GM21825 (cell line): ENCODE data around the gene C12orf76.
"Not testable (repeated sequence)": the region's sequence is repeated elsewhere in the genome, so short reads cannot be mapped to it uniquely, and the experiment has no call there.

ENCODE experiments used
- ATAC-seq: cut with Tn5 transposase; IDR thresholded peaks from one replicate; pipeline ENCODE4 v1.9.1; 2021; ENCODE audit warnings: mild to moderate bottlenecking, moderate library complexity; ENCODE audit not compliant: unreplicated experiment

C12orf76 gene

DNA sequence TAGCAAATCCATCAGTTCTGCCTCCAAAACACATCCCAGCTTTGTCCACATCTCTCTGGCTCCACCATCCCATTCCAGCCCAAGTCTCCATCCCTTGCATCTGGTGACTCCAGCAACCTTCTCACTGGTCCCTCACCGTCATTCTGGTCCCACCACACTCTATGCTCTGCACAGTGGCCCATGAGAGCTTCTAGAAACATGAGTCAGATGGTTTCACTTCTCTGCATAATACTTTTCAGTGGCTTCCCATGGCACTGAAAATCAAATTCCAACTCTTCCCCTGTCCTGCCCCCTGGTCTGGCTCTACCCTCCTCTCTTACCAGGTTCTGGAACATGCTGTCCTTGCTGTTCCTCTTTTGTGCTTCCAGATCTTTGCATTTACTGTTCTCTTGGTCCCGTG, 17.2 kb upstream of the C12orf76 start:
- peak; percentile 50 for ATAC-seq

DNA sequence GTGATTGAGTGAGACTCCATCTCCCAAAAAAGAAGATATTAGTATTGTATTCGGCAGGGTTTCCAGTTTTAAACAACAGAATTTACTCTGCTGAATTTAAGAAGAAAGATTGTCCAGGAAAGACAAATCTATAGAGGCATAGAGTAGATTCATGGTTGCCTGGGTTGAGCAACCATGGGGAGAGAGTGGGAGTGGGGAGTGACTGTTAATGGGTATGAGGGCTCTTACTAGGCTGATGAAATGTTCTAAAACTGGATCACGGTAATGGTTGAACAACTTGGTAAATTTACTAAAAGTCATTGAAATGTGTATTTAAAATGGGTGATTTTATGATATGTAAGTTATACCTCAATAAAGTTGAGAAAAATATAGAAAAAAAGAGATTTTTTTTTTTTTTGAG, 13.9 kb upstream of the C12orf76 start:
- ATAC-seq: no peak

DNA sequence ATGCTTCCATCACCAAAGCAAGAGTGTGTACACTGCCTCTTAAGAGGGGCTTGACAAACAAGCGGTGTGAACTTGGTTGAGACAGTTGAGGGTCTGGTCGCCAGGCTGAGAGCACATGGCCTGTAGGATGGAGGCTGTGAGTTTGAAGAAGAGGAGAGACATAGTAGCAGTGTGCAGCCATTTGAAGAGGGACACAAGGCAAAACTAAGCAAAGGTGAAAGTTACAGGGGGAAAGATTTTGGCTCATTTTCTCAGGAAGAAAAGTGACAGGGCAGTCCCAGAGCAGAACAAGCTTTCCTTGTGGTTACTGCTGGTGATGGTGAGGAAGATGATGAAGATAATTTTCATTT, 11.3 kb upstream of the C12orf76 start:
- ATAC-seq: no peak

DNA sequence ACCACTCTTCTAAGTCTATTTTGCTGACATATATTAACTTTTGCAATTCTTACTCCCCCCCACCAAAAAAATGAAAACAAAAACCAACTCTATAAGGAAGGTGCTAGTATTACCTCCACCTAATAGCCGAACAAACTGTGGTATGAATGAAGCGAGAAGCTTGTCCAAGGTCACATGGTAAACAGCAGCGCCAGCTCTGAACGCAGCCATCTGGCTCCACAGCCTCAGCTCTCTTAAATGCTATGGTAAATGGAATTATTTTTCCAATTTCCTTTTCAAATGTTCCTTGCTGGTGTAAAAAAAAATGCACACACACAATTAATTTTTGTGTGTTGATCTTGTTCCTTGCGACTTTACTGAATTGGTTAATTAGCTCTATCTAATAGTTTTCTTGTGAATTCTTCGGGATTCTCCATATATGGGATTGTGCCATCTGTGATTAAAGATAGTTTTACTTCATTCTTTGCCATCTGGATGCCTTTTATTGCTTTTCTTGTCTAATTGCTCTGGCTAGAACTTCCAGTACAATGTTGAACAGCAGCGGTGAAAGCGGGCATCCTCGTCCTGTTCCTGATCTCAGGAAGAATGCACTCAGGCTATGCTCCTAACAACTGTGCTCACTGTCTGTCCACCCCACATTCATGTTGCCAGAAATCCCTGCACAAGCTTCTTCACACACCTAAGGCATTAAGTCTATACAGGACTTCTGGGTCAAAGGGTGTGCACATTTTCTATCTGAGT, 10.7 kb upstream of the C12orf76 start:
- no peak for ATAC-seq

DNA sequence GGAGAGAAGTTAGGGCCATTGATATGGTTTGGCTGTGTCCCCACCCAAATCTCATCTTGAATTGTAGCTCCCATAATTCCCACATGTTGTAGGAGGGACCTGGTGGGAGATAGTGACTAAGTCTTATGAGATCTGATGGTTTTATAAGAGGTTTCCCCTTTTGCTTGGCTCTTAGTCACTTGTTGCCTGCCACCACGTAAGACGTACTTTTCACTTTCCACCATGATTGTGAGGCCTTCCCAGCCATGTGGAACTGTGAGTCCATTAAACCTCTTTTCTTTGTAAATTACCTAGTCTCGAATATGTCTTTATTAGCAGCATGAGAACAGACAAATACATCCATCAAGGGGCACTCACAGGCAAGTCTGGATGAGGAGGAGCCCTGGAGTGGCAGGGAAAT, 8.3 kb upstream of the C12orf76 start:
- ATAC-seq: not testable (repeated sequence)

DNA sequence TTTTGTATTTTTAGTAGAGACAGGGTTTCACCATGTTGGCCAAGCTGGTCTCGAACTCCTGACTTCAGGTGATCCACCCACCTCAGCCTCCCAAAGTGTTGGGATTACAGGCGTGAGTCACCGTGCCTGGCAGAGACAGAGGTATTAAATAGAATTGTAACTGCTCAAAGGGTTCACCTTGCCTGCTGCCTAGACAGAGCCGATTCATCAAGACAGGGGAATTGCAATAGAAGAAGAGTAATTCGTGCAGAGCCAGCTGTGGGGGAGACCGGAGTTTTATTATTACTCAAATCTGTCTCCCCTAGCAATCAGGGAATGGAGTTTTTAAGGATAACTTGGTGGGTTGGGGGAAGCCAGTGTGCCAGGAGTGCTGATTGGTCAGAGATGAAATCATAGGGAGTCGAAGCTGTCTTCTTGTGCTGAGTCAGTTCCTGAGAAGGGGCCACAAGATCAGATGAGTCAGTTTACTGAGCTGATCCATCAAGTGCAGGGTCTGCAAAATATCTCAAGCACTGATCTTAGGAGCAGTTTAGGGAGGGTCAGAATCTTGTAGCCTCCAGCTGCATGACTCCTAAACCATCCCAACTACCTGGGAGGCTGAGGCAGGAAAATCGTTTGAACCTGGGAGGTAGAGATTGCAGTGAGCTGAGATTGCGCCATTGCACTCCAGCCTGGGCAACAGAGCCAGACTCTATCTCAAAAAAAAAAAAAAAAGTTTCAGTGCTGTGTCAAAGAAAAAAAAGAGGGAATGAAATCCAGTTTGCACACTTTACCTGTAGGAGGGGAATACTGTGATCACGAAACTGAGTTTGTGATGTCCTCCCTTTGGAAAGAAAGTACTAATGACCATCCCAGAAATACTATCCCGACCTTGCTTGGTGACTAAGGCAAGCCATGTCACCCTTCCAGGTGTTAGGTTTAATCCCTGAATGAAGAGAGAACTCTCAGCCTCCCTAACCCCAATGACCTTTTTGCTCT, 7.3 kb upstream of the C12orf76 start:
- not testable (repeated sequence) for ATAC-seq

DNA sequence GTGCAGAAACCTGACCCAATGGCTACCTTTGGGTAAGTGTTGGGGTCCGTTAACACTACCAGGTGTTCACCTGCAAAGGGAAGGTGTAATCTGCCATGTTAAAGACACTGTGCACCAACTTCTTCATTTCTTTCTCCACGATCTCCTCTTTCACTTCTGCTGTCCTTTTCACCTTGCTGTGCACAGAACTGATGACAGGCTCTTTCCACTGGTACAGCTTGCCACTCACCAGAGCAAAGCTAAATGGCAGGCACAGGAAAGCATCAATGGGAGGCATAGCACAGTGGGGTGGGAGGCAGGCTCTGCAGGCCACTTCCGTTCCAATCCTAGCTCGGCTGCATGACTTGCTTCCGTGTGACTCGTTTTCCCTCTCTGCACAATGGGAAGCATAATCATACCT, 2.6 kb upstream of the C12orf76 start:
- ATAC-seq: no peak

DNA sequence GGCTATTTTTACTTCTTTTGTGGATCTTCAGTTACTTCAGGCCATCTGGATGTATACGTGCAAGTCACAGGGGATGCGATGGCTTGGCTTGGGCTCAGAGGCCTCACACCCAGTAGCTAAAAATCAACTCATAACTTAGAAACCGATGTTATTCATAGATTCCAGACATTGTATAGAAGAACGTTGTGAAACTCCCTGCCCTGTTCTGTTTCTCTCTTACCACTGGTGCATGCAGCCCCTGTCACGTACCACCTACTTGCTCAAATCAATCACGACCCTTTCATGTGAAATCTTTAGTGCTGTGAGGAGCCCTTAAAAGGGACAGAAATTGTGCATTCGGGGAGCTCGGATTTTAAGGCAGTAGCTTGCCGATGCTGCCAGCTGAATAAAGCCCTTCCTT, 1.3 kb upstream of the C12orf76 start:
- not testable (repeated sequence) for ATAC-seq

DNA sequence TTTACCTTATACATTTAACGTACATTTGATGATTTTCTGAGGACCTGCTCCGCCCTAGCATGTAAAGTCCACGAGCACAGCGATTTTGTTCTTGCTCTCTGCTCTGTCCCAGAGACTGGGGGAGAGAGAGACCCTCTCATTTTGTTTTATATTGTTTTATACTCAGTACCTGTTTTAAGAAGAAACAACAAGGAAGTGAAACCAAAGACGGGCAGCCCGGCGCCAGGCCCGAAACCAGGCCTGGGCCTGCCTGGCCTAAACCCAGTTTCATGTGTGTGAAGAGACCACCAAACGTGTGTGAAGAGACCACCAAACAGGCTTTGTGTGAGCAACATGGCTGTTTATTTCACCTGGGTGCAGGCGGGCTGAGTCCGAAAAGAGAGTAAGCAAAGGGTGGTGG, 712 bp upstream of the C12orf76 start:
- ATAC-seq: not testable (repeated sequence)

DNA sequence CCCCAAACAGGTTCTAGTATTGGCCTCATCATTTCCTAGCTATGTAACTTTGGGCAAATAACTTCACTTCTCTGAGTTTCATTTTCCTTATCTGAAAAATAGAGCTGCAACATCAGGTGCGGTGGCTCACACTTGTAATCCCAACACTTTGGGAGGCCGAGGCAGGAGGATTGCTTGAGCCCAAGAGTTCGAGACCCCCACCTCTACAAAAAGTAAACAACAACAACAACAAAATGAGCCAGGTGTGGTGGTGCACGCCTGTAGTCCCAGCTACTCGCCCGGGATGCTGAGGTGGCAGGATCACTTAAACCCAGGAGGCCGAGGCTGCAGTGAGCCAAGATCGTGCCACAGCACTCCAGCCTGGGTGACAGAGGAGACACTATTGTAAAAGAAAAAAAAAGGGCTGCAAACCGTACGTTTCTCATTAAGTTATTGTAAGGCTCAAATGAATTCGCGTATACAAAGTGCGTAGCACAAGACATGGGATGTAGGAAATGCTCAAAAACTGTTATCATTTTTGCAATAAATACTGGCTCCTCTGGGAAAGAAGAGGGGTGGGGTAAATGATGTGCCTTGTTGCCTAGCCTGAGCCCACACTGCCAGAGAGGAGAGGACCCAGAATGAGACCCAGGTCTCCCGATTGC, 903 bp downstream of the C12orf76 start:
- no peak for ATAC-seq

DNA sequence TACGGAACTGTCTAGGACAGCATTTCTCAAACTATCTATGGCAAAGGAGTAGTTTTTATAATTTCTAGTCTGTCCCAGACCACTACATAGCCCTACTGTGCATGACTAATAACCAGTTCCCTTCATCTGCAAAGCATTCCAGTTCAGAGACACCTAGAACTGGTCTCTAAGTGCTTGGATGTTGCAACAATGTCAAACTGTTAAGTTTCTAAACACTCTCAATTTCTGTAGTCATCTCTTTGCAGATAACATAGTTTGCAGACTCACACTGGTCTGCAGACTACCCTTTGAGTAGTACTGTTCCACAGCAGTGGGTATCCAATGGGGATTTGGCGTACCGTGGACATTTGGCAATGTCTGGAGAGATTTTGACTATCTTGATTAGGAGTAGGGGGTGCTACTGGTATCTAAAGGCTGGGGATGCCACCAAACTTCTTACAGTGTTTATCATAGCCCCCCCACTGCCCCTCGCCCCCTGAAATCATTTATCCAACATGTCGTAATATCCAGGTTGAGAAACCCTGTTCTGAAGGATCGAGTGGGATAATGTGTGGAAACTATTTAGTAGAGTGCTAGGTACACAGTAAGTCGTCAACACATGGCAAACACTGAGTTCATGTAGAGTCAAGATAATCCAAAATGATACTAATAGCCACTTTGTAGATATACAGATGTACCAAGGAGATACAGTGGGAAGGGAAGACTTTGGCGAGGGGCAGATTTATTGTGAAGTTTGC, 1.7 kb downstream of the C12orf76 start:
- ATAC-seq: no peak

DNA sequence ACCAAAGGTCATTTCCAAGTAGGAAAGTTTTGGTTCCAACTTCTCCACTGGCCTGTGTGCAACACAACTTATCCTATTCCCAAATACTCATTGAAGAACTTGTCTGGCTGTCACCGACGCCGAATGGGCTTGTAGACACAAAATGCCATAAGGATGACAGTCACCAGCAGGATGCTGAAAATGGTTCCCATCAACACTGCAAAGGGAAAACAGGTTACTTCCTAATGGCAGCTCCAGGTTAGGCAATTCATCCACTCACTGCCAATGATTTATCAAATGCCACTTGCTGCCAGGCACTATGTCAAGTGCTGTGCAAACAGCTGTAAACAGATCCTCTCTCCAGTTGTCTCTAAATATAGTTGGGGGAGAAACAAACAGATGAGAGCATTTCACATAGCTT, 6.1 kb downstream of the C12orf76 start:
- ATAC-seq: no peak

DNA sequence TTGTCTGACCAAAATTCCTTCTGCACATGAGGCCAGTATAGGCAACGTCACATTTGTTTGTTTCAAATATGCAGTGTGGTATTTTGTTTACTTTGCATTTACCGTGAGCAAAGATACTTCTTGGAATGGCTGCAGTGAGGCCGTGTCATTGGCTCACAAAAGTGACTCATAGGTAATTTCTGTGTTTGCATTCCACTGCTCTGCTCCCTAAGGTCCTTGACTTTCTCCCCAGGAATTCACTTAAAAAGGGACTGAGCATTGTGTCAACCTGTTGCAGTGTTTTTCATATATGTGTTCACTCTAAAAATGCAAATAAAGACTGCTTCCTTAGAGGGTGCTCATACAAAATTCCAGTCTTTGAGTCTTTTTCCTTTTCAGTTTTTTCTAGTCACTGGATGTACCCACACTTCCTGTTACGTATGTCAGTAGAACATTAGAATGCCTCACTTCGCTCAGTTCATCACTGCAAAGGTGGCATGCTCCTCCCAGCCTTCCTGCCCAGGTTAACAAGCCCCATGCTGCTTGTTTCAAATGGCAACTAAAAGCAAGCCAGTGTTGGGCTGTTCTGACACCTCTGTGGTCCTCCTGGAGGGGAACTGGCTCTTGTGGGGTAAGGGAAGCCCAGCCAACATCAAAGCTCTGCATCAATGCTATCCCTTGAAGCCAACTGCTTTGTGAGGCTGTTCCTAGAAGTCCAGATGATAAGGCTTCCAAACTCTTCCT, 9.1 kb downstream of the C12orf76 start:
- ATAC-seq: no peak

DNA sequence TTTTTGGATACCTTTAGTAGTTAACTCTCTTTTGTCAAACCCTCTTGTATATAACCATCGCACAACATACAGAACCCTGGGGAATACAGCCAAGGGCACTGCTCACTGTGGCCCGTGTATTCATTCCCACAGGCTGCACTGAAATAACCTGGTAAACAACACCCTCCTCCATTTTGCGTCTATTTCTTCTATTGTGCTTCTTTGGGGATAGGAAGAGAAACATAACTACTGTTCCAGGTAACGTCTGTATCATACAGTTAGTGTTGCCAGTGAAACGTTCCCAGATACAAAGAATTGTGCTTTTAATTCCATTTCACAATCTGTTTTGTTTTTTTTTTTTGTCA, 9.6 kb downstream of the C12orf76 start:
- ATAC-seq: no peak

DNA sequence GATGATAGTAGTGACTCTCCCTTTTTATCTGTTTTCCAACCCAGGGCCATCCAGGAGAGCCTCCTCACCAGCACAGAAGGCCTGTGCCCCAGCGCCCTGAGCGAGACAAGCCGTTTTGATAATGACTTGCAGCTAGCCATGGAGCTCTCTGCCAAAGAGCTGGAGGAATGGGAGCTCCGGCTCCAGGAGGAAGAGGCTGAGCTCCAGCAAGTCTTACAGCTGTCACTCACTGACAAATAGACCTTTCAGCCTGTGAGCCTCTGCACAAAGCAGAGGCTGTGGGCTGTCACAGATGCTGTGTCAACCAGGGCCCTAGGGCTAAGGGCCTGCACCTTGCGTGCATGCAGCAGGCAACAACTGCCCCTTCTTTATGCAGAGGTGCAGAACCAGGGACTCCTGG, 11.0 kb downstream of the C12orf76 start:
- no peak for ATAC-seq

DNA sequence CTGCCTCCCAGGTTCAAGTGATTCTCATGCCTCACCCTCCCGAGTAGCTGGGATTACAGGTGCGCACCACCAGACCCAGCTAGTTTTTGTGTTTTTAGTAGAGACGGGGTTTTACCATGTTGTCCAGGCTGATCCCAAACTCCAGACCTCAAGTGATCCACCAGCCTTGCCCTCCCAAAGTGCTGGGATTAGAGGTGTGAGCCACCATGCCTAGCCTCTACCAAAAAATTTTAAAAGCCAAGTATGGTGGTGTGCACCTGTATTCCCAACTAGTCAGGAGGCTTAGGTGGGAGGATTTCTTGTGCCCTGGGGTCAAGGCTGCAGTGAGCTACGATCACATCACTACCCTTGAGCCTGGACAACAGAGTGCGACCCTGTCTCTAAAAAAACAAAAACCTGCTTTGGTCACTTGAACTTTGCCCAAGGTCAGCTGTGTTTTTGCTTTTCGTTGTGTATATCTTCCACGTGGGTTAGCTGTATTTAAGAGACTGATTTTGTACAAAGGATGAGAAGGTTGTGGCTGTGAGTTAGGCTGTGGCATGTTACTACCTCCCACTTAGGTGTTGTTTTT, 12.7 kb downstream of the C12orf76 start:
- no peak for ATAC-seq

DNA sequence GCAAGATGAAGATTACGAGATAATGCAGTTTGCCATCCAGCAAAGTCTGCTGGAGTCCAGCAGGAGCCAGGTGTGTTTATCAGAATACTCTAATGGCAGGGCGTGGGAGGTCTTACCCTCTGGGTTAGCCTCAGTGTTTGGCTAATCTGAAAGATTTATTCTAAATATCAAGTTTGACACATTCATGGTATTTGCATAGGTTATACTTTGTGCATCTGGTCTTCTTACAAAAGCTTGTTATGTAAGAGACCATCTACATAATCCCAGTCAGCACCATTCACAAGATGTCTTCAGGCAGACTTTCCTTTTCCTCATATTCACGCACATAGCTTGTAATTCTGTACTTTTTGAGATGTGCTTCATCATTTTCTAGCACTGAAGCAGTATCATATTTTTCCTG, 14.4 kb downstream of the C12orf76 start:
- no peak for ATAC-seq

DNA sequence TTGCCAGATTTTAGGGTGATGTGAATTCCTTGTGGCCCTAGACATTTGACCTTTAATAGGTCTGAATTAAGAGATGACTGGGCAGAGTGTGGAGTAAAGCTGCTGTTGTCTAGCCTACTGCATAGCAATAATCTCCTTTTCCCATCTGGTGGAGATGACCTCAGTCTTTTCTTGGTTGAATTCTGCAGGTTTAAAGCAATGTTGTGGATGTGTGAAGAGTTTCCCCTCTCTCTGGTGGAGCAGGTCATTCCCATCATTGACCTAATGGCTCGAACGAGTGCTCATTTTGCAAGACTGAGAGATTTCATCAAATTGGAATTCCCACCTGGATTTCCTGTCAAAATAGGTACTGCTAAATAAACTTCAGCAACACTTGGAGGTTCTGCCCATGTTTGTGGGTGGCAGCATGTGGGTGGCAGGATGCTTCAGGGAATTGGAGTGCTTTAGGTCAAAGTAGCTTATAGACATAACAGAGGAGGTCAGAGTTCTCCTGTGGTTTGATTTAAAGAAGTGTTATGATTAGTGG, 19.0 kb downstream of the C12orf76 start:
- ATAC-seq: no peak

DNA sequence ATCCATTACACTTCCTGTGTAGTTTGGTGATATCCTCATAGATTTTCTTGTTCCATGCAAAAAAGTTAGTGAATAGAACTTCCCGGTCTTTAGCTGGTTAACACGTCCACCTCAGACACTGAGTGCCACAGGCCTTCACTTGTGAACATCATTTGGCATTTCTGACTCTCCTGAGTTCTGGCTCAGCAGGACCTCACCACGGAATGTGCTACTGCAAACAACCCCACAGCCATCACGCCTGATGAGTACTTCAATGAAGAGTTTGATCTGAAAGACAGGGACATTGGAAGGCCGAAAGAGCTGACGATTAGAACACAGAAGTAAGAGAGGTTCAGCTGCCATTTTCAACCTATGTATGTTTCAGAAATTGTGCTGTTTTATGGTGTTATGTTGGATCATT, 20.0 kb downstream of the C12orf76 start:
- no peak for ATAC-seq

DNA sequence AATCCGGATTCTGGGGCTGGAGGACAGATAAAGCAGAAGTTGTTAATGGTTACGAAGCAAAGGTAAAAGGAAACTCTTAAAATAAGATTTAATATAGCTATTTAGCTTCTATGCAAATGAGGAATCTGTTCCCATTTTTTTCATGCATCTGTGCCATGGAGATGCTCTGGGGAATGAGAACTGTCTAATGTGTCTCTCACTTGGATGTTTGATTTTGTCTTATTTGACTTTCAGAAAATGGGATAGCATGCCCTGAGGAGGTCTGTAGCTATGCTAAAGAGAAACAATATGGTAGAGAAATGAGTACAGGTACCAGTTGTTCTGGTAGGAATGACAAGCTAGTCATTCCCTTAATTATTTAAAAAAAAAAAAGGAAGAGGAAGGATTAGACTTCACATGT, 24.3 kb downstream of the C12orf76 start:
- ATAC-seq: no peak
